CD14-positive monocyte (primary cell): ENCODE data around the gene AHI1. TPM values are rescaled to one million over a fixed set of nuclear protein-coding genes. Genes with fewer than 3 reads are reported as not detected.

Experiments
- DNase-seq, 3 donors: peaks; one replicate each; pipeline ENCODE4 v3.0.0-alpha.2; 2011 to 2022
- H2AFZ ChIP-seq: 2 replicates; pipeline ENCODE4 v1.6.0; 2012; ENCODE audit warnings: mild to moderate bottlenecking, low read depth, low read length, inconsistent platforms; ENCODE audit not compliant: insufficient read depth, poor library complexity, severe bottlenecking
- H3K27ac ChIP-seq, 2 donors: 1 replicate in 1 of 2; 2 replicates in 1 of 2; pipeline ENCODE4 v1.5.1; 2012 to 2013; ENCODE audit warnings: low read length in 2 of 2, control low read depth in 1 of 2, inconsistent platforms in 1 of 2, low read depth in 1 of 2, mild to moderate bottlenecking in 1 of 2
- H3K27me3 ChIP-seq, 2 donors: one replicate each; pipeline versions ENCODE4 v1.6.0 to v1.6.1; 2011 to 2013; ENCODE audit warnings: low read length in 2 of 2; ENCODE audit not compliant: control insufficient read depth in 2 of 2, insufficient read depth in 2 of 2
- H3K36me3 ChIP-seq, 2 donors: replicated peaks in 1 of 2; 1 replicate in 1 of 2; 2 replicates in 1 of 2; pipeline versions ENCODE4 v1.5.1 to v1.6.1; 2012 to 2013; ENCODE audit warnings: low read length in 2 of 2, control low read depth in 1 of 2, inconsistent platforms in 1 of 2, mild to moderate bottlenecking in 1 of 2; ENCODE audit not compliant: insufficient read depth in 2 of 2, control insufficient read depth in 1 of 2
- H3K4me1 ChIP-seq, 2 donors: 1 replicate in 1 of 2; 2 replicates in 1 of 2; pipeline versions ENCODE4 v1.5.1 to v1.6.1; 2012 to 2013; ENCODE audit warnings: low read length in 2 of 2, control low read depth in 1 of 2, inconsistent platforms in 1 of 2, mild to moderate bottlenecking in 1 of 2, moderate library complexity in 1 of 2; ENCODE audit not compliant: insufficient read depth in 2 of 2, control insufficient read depth in 1 of 2
- H3K4me2 ChIP-seq: replicated peaks from 2 replicates; pipeline ENCODE3; 2012; ENCODE audit warnings: low read length, moderate library complexity, mild to moderate bottlenecking; ENCODE audit not compliant: poor library complexity, severe bottlenecking; ENCODE audit errors: extremely low read depth
- H3K4me3 ChIP-seq, 3 experiments: fragments of 200-600 bp in 1 of 3; sonication (generic) in 1 of 3; replicated peaks in 1 of 3; 1 replicate in 2 of 3; 2 replicates in 1 of 3; pipeline ENCODE4 v1.5.1; 2011 to 2013; ENCODE audit warnings: low read length in 3 of 3, mild to moderate bottlenecking in 3 of 3, control low read depth in 2 of 3, low read depth in 2 of 3, inconsistent platforms in 1 of 3, moderate library complexity in 1 of 3
- H3K79me2 ChIP-seq: 2 replicates; pipeline ENCODE4 v1.6.0; 2012; ENCODE audit warnings: mild to moderate bottlenecking, control low read depth, inconsistent platforms, low read length, moderate library complexity; ENCODE audit not compliant: insufficient read depth
- H3K9ac ChIP-seq: 2 replicates; pipeline ENCODE4 v1.6.0; 2017; ENCODE audit warnings: low read length, mild to moderate bottlenecking; ENCODE audit not compliant: insufficient read depth, poor library complexity, severe bottlenecking
- H3K9me3 ChIP-seq, 2 donors: replicated peaks in 1 of 2; 1 replicate in 1 of 2; 2 replicates in 1 of 2; pipeline versions ENCODE4 v1.5.1 to v1.6.1; 2012 to 2013; ENCODE audit warnings: low read length in 2 of 2, control low read depth in 1 of 2; ENCODE audit not compliant: control insufficient read depth in 1 of 2, insufficient read depth in 1 of 2
- H4K20me1 ChIP-seq: 2 replicates; pipeline ENCODE4 v1.6.0; 2012; ENCODE audit warnings: mild to moderate bottlenecking, low read length, control low read depth, moderate library complexity; ENCODE audit not compliant: insufficient read depth
- H3K27ac Mint-ChIP-seq, 7 donors: one replicate each; pipeline ENCODE4 v1.8.0; 2020; ENCODE audit warnings: mild to moderate bottlenecking in 7 of 7, mixed read lengths in 7 of 7, moderate library complexity in 6 of 7, inconsistent platforms in 2 of 7
- H3K27me3 Mint-ChIP-seq, 3 donors: one replicate each; pipeline ENCODE4 v1.8.0; 2021 to 2022; ENCODE audit warnings: low read depth in 3 of 3, mild to moderate bottlenecking in 3 of 3, mixed read lengths in 3 of 3, moderate library complexity in 3 of 3, inconsistent platforms in 1 of 3
- H3K36me3 Mint-ChIP-seq, 2 donors: one replicate each; pipeline ENCODE4 v1.8.0; 2020; ENCODE audit warnings: mixed read lengths in 2 of 2, inconsistent platforms in 1 of 2, mild to moderate bottlenecking in 1 of 2
- H3K4me1 Mint-ChIP-seq: one replicate; pipeline ENCODE4 v1.8.0; 2020; ENCODE audit warnings: mild to moderate bottlenecking, mixed read lengths
- H3K4me3 Mint-ChIP-seq, 2 donors: one replicate each; pipeline ENCODE4 v1.8.0; 2020; ENCODE audit warnings: mild to moderate bottlenecking in 2 of 2, mixed read lengths in 2 of 2, moderate library complexity in 1 of 2
- H3K9me3 Mint-ChIP-seq, 7 donors: one replicate each; pipeline ENCODE4 v1.8.0; 2020 to 2022; ENCODE audit warnings: mixed read lengths in 7 of 7, mild to moderate bottlenecking in 6 of 7, moderate library complexity in 6 of 7, inconsistent platforms in 2 of 7
- whole genome bisulfite sequencing: methylation state at CpG from one replicate; pipeline ENCODE4 v1.1.5; 2013; ENCODE audit warnings: missing lambda C conversion rate; ENCODE audit not compliant: insufficient coverage; 5-methylcytosine and 5-hydroxymethylcytosine counted together
- intact Hi-C, 2 donors: fragments of 100-400 bp; cut with micrococcal nuclease; formaldehyde crosslinking; loops; one replicate each; pipeline versions ENCODE4 v1.15.0 to v1.15.1; 2023
- polyA plus RNA-seq, 3 donors: library from polyadenylated mRNA; depleted of rRNA in 1 of 3; unstranded in 2 of 3; stranded (reverse) in 1 of 3; fragments of 300-500 nt in 2 of 3; fragments of >200 nt in 1 of 3; fragmentation: Illumina TruSeq in 2 of 3; gene quantifications; 1 replicate in 2 of 3; 2 replicates in 1 of 3; pipeline ENCODE4 v1.2.3, GENCODE V29; 2012 to 2021
- TF ChIP-seq, protein P1 (sequence below): fragments of 200-600 bp; IDR thresholded peaks from one replicate; pipeline ENCODE4 v1.8.0; 2022; ENCODE audit warnings: antibody characterized with exemption, mild to moderate bottlenecking

The AHI1 gene
- polyA plus RNA-seq, 3 donors, result 0.91 to 2.8 (median 1.4) TPM

DNA sequence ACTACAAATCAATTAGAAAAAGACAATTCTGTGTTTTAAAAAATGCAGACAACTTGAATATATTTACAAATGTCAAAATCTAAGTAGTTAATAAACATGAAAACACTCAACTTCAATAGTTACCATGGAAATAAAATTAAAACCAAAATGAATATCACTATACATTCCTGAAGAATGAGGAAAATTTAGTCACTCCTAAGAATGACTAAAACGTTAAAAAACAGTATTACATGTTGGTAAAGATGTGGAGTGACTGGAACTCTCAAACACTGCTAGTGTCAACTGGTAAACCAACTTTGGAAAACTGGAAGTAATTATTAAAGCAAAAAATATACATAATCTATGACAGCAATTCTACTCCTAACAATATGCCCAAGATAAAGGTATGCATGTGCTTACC lies 36.3 kb downstream of the AHI1 start:
- Histone ChIP-seq H3K4me1 (no peaks in the 10 kb centered on the region), H3K9ac (no peak overlapping the region), H3K79me2 (no peaks in the 10 kb centered on the region), H4K20me1 (no peaks in the 10 kb centered on the region), H3K4me3 (no peak overlapping the region), H3K27me3 (no peaks in the 10 kb centered on the region), H3K27ac (no peak overlapping the region), H3K36me3 (peaks cover 0 to 4% of the 10 kb centered on the region in 2 donors), H3K4me2 (no peak overlapping the region), H2AFZ (no peak overlapping the region), H3K9me3 (no peaks in the 10 kb centered on the region)
- H3K27ac Mint-ChIP-seq, result no peak overlapping the region
- H3K4me1 Mint-ChIP-seq, result peaks cover 3% of the 10 kb centered on the region
- intact Hi-C loops, result no loop called here
- DNase-seq, result no peak
- no peaks in the 10 kb centered on the region for H3K27me3 Mint-ChIP-seq
- WGBS, result no CpG with 5 or more reads among the region's 1 CpG
- TF ChIP-seq, protein P1, sequence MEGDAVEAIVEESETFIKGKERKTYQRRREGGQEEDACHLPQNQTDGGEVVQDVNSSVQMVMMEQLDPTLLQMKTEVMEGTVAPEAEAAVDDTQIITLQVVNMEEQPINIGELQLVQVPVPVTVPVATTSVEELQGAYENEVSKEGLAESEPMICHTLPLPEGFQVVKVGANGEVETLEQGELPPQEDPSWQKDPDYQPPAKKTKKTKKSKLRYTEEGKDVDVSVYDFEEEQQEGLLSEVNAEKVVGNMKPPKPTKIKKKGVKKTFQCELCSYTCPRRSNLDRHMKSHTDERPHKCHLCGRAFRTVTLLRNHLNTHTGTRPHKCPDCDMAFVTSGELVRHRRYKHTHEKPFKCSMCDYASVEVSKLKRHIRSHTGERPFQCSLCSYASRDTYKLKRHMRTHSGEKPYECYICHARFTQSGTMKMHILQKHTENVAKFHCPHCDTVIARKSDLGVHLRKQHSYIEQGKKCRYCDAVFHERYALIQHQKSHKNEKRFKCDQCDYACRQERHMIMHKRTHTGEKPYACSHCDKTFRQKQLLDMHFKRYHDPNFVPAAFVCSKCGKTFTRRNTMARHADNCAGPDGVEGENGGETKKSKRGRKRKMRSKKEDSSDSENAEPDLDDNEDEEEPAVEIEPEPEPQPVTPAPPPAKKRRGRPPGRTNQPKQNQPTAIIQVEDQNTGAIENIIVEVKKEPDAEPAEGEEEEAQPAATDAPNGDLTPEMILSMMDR, result no peak
- H3K36me3 Mint-ChIP-seq, result peaks cover 2 to 11% of the 10 kb centered on the region in 2 donors
- no peak overlapping the region for H3K4me3 Mint-ChIP-seq
- no peaks in the 10 kb centered on the region for H3K9me3 Mint-ChIP-seq

DNA sequence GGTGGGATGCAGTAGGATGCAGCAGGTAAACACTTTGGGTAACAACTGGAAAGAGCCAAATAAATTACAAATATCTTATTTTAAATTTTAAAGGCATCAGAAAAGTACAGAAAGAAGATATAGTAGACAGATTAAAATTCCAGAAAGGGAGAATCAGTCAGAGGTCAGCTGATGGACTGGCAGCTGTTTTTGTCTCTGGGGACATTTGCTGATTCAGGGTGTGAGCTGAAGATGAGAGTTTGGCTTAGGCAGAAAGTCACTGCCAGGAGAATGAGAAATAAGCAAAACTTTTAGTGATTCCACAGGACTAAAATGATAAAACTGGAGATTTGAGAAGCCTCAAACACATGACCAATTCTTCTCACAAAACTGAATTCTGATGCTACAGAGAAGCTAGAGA lies 39.5 kb downstream of the AHI1 start:
- no peaks in the 10 kb centered on the region for H3K27me3 Mint-ChIP-seq
- H3K36me3 Mint-ChIP-seq, result peaks cover 2 to 7% of the 10 kb centered on the region in 2 donors

More for the DNA sequence above, 39.5 kb downstream of the AHI1 start:
- Histone ChIP-seq H2AFZ (no peak overlapping the region), H3K36me3 (no peaks in the 10 kb centered on the region), H4K20me1 (no peaks in the 10 kb centered on the region), H3K27ac (no peak overlapping the region), H3K27me3 (no peaks in the 10 kb centered on the region), H3K9ac (no peak overlapping the region), H3K4me3 (no peak overlapping the region), H3K4me1 (no peaks in the 10 kb centered on the region), H3K9me3 (no peaks in the 10 kb centered on the region), H3K79me2 (no peaks in the 10 kb centered on the region), H3K4me2 (no peak overlapping the region)
- intact Hi-C loops, result no loop called here
- TF ChIP-seq, protein P1, result no peak
- Mint-ChIP-seq H3K4me1 (no peaks in the 10 kb centered on the region), H3K27ac (no peak overlapping the region), H3K4me3 (no peak overlapping the region), H3K9me3 (no peaks in the 10 kb centered on the region)
- no peak for DNase-seq
